Prostate gland (tissue), 2 donors: Measurements from ENCODE around the gene RHOU. TPM values are rescaled to one million over a fixed set of nuclear protein-coding genes. Genes with fewer than 3 reads are reported as not detected.

ENCODE experiments used
- DNase-seq: peaks from one replicate; pipeline ENCODE4 v3.0.0-alpha.2; 2019; ENCODE audit warnings: low spot score
- H3K27ac ChIP-seq, 2 donors: fragments of 200-600 bp; sonication (generic); 2 replicates each; pipeline ENCODE4 v1.5.1; 2017 to 2019
- H3K27me3 ChIP-seq: fragments of 200-600 bp; sonication (generic); replicated peaks from 2 replicates; pipeline ENCODE4 v1.5.1; 2019; ENCODE audit not compliant: insufficient read depth
- H3K36me3 ChIP-seq, 2 donors: fragments of 200-600 bp; sonication (generic); 1 replicate in 1 of 2; 2 replicates in 1 of 2; pipeline versions ENCODE4 v1.5.1 to v1.8.1; 2017 to 2019
- H3K4me1 ChIP-seq: fragments of 200-600 bp; sonication (generic); replicated peaks from 2 replicates; pipeline ENCODE4 v1.5.1; 2019
- H3K4me3 ChIP-seq, 2 donors: fragments of 200-600 bp; sonication (generic); 2 replicates each; pipeline ENCODE4 v1.5.1; 2017 to 2019
- H3K9me3 ChIP-seq: fragments of 200-600 bp; sonication (generic); 2 replicates; pipeline ENCODE4 v1.5.1; 2017
- POLR2A ChIP-seq: fragments of 450-650 bp; IDR thresholded peaks from one replicate; pipeline ENCODE4 v1.6.1; 2016; ENCODE audit warnings: antibody characterized with exemption, mild to moderate bottlenecking
- POLR2AphosphoS5 ChIP-seq: sonication (generic); formaldehyde crosslinking; IDR thresholded peaks from one replicate; pipeline ENCODE4 v1.6.1; 2017; ENCODE audit warnings: antibody characterized with exemption
- WGBS: methylation state at CpG from one replicate; pipeline ENCODE4 v1.1.5; 2018; 5-methylcytosine and 5-hydroxymethylcytosine counted together
- intact Hi-C: fragments of 100-400 bp; cut with DNase I; formaldehyde crosslinking; loops from one replicate; pipeline ENCODE4 v1.14.2; 2022
- total RNA-seq, 2 donors: library from RNA; depleted of rRNA; stranded (reverse); fragments of >200 nt; gene quantifications; one replicate each; pipeline ENCODE4 v1.1.0, GENCODE V29; 2016
- TF ChIP-seq, protein P1 (sequence below), 4 experiments: fragments of 200-600 bp in 2 of 4; fragments of 450-650 bp in 2 of 4; sonication (generic) in 2 of 4; IDR thresholded peaks; 1 replicate in 3 of 4; 2 replicates in 1 of 4; pipeline ENCODE4 v1.5.1; 2016 to 2019; ENCODE audit warnings: antibody characterized with exemption in 4 of 4, mild to moderate bottlenecking in 2 of 4, moderate library complexity in 2 of 4

RHOU gene
- total RNA-seq, 2 donors from 2014 or later = 39.6 to 75.9 TPM

DNA sequence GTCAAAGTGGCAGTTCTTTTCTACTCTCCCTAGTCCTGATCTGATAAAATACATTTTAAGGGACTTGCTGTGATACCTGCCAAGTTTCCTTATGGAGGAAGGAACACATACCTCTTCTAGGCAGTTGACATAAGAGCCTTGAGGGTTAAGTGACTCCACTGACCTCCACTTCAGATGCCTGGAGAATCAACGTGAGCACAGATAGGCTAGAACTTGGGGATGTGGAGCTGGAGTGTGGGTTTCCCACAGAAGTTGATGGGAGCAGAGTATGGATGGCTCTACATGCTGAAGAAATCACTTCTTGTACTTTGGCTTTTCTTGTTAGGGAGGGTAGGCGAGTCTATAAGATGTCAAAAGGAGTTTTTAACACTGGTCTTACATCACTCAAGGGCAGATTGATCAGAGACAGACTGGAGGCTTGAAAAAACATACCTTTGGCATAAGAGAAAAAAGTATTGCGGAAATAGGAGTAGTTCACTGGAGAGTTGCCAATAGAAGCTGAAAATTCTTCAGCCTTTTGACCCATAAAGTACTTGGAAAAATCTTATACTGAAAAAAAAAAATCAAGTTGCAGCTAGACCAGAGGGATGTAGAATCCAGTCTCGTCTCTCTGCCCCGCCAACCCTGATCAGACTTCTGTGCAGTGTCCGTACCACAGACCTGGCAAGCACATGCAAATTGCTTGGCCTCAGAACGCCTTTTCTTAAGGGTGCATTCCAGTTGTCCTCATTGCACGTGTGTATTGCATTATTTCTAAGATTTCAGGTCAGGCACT, 5.5 kb downstream of the RHOU start:
- no peaks in the 10 kb centered on the region for H3K27me3 ChIP-seq
- no peak for DNase-seq
- no peak for TF ChIP-seq POLR2AphosphoS5
- no peak for TF ChIP-seq POLR2A
- TF ChIP-seq, protein P1, sequence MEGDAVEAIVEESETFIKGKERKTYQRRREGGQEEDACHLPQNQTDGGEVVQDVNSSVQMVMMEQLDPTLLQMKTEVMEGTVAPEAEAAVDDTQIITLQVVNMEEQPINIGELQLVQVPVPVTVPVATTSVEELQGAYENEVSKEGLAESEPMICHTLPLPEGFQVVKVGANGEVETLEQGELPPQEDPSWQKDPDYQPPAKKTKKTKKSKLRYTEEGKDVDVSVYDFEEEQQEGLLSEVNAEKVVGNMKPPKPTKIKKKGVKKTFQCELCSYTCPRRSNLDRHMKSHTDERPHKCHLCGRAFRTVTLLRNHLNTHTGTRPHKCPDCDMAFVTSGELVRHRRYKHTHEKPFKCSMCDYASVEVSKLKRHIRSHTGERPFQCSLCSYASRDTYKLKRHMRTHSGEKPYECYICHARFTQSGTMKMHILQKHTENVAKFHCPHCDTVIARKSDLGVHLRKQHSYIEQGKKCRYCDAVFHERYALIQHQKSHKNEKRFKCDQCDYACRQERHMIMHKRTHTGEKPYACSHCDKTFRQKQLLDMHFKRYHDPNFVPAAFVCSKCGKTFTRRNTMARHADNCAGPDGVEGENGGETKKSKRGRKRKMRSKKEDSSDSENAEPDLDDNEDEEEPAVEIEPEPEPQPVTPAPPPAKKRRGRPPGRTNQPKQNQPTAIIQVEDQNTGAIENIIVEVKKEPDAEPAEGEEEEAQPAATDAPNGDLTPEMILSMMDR (IDR thresholded peaks at IDR 0.05) = no peak
- H3K27ac ChIP-seq = no peak overlapping the region
- intact Hi-C loops = no loop called here
- no peaks in the 10 kb centered on the region for H3K36me3 ChIP-seq
- H3K9me3 ChIP-seq = no peaks in the 10 kb centered on the region
- 79% methylated on average over 8 of the region's 8 CpGs for WGBS
- peaks cover 3% of the 10 kb centered on the region for H3K4me1 ChIP-seq
- no peak overlapping the region for H3K4me3 ChIP-seq

DNA sequence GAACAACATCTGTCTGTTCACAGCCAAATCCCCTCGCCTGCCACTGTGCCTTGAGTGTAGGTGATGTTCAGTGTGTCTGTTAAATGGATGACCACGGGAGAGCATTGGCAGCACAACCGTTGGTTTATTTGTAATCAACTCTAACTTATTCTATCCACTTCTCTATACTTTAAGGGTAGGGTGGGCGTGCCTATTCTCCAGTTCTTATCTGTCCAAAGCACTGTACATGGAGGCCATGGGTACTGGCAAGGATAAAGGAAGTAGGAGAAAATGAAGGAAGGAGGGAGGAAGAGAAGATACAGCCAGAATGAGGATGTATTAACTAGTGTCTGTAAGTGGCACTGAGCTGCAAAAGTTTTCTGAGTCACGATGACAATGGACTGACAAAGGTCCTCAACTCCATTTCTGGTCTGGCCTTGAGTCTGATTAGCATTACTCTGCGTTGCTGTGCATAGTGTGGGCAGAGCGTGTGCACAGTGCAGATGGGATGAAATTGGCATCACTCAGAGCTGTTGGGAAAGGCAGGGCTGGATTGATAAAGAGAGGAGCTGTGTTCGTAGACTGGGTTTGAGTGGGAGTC, 7.1 kb downstream of the RHOU start:
- Histone ChIP-seq H3K36me3 (no peaks in the 10 kb centered on the region), H3K9me3 (no peaks in the 10 kb centered on the region), H3K4me3 (no peak overlapping the region), H3K27me3 (no peaks in the 10 kb centered on the region), H3K4me1 (peaks cover 3% of the 10 kb centered on the region), H3K27ac (no peak overlapping the region)
- intact Hi-C loops = no loop called here
- DNase-seq = no peak
- WGBS = 94% methylated on average over 8 of the region's 8 CpGs
- TF ChIP-seq POLR2A (no peak), POLR2AphosphoS5 (no peak)
- TF ChIP-seq, protein P1 (IDR thresholded peaks at IDR 0.05) = no peak

DNA sequence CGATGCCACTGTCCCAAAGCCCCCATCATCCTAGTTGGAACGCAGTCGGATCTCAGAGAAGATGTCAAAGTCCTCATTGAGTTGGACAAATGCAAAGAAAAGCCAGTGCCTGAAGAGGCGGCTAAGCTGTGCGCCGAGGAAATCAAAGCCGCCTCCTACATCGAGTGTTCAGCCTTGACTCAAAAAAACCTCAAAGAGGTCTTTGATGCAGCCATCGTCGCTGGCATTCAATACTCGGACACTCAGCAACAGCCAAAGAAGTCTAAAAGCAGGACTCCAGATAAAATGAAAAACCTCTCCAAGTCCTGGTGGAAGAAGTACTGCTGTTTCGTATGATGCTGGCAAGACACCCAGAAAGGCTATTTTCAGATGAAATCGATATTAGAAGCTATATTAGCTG, 8.1 kb downstream of the RHOU start:
- WGBS = 92% methylated on average over 13 of the region's 13 CpGs
- intact Hi-C loops = no loop called here
- Histone ChIP-seq H3K36me3 (no peaks in the 10 kb centered on the region), H3K4me3 (no peak overlapping the region), H3K27ac (no peak overlapping the region), H3K9me3 (no peaks in the 10 kb centered on the region), H3K27me3 (no peaks in the 10 kb centered on the region), H3K4me1 (peaks cover 3% of the 10 kb centered on the region)
- no peak for TF ChIP-seq POLR2A
- TF ChIP-seq, protein P1 (IDR thresholded peaks at IDR 0.05) = no peak
- DNase-seq = no peak

- Histone ChIP-seq H3K9me3 (no peaks in the 10 kb centered on the region), H3K27ac (no peak overlapping the region), H3K27me3 (no peaks in the 10 kb centered on the region), H3K36me3 (no peaks in the 10 kb centered on the region), H3K4me3 (no peak overlapping the region), H3K4me1 (no peaks in the 10 kb centered on the region)
- no peak for DNase-seq
- no peak for TF ChIP-seq POLR2AphosphoS5
- TF ChIP-seq, protein P1 (IDR thresholded peaks at IDR 0.05) = no peak
- TF ChIP-seq POLR2A = no peak
- WGBS = 91% methylated on average over 6 of the region's 6 CpGs
- intact Hi-C loops = no loop called here
Observed at GRCh38 chr1:228744356-228744755, 9.1 kb downstream of the RHOU start.

- no peak for DNase-seq
- no peaks in the 10 kb centered on the region for H3K27me3 ChIP-seq
- intact Hi-C loops = no loop called here
Observed at GRCh38 chr1:228744918-228745317, 9.6 kb downstream of the RHOU start.

More at GRCh38 chr1:228744918-228745317, 9.6 kb downstream of the RHOU start:
- no peak overlapping the region for H3K4me3 ChIP-seq
- WGBS = 90% methylated on average over 6 of the region's 6 CpGs
- no peak overlapping the region for H3K27ac ChIP-seq
- TF ChIP-seq, protein P1 (IDR thresholded peaks at IDR 0.05) = no peak
- TF ChIP-seq POLR2A (no peak), POLR2AphosphoS5 (no peak)
- no peaks in the 10 kb centered on the region for H3K4me1 ChIP-seq
- H3K36me3 ChIP-seq = no peaks in the 10 kb centered on the region
- no peaks in the 10 kb centered on the region for H3K9me3 ChIP-seq
